Esophagus muscularis mucosa (tissue), 4 donors: ENCODE measurements around the gene RNU5D-1. TPM values are rescaled to one million over a fixed set of nuclear protein-coding genes. Genes with fewer than 3 reads are reported as not detected.

Source experiments
- DNase-seq: peaks from one replicate; pipeline ENCODE4 v3.0.0-alpha.2; 2017; ENCODE audit errors: extremely low spot score
- H3K27ac ChIP-seq, 4 donors: fragments of 200-600 bp; sonication (generic); replicated peaks in 1 of 4; 1 replicate in 3 of 4; 2 replicates in 1 of 4; pipeline ENCODE4 v1.5.1; 2016 to 2019; ENCODE audit warnings: mild to moderate bottlenecking in 1 of 4
- H3K27me3 ChIP-seq, 4 donors: fragments of 200-600 bp; sonication (generic); one replicate each; pipeline versions ENCODE4 v1.5.1 to v1.6.0; 2016 to 2019
- H3K36me3 ChIP-seq, 4 donors: fragments of 200-600 bp; sonication (generic); one replicate each; pipeline ENCODE4 v1.5.1; 2016 to 2019
- H3K4me1 ChIP-seq, 4 donors: fragments of 200-600 bp; sonication (generic); one replicate each; pipeline ENCODE4 v1.5.1; 2016 to 2019
- H3K4me3 ChIP-seq, 4 donors: fragments of 200-600 bp; sonication (generic); 1 replicate in 2 of 4; 2 replicates in 2 of 4; pipeline ENCODE4 v1.5.1; 2016 to 2019; ENCODE audit warnings: mild to moderate bottlenecking in 4 of 4, moderate library complexity in 1 of 4
- H3K9me3 ChIP-seq, 4 donors: fragments of 200-600 bp; sonication (generic); 1 replicate in 3 of 4; 2 replicates in 1 of 4; pipeline ENCODE4 v1.5.1; 2016 to 2019
- EP300 ChIP-seq: sonication (generic); formaldehyde crosslinking; IDR thresholded peaks from one replicate; pipeline ENCODE4 v1.6.1; 2017; ENCODE audit warnings: antibody characterized with exemption
- POLR2A ChIP-seq: fragments of 450-650 bp; IDR thresholded peaks from one replicate; pipeline ENCODE4 v1.6.1; 2017; ENCODE audit warnings: antibody characterized with exemption, moderate library complexity, mild to moderate bottlenecking, low read depth
- POLR2AphosphoS5 ChIP-seq, 2 donors: sonication (generic); formaldehyde crosslinking; IDR thresholded peaks; one replicate each; pipeline ENCODE4 v1.6.1; 2017; ENCODE audit warnings: antibody characterized with exemption in 2 of 2
- WGBS: methylation state at CpG from one replicate; pipeline ENCODE4 v1.1.5; 2018; 5-methylcytosine and 5-hydroxymethylcytosine counted together
- intact Hi-C: fragments of 100-400 bp; cut with DNase I; formaldehyde crosslinking; loops from one replicate; pipeline ENCODE4 v1.15.1; 2023
- small RNA-seq, 3 donors: library from RNA; depleted of rRNA; stranded (forward); fragments of <200 nt; gene quantifications; one replicate each; pipeline ENCODE3, GENCODE V24; 2016
- total RNA-seq, 4 donors: library from RNA; depleted of rRNA; stranded (reverse); fragments of >200 nt; gene quantifications; one replicate each; pipeline versions ENCODE4 v1.1.0 to v1.2.1, GENCODE V29; 2016
- TF ChIP-seq, protein P1 (sequence below), 3 experiments: fragments of 200-600 bp in 2 of 3; fragments of 450-650 bp in 1 of 3; sonication (generic) in 2 of 3; IDR thresholded peaks; one replicate each; pipeline ENCODE4 v1.5.1; 2017 to 2019; ENCODE audit warnings: antibody characterized with exemption in 3 of 3, mild to moderate bottlenecking in 2 of 3, moderate library complexity in 1 of 3

Gene RNU5D-1
- total RNA-seq, 4 donors from 2014 or later: not detected

- Histone ChIP-seq H3K9me3 (no peaks in the 10 kb centered on the region), H3K36me3 (no peaks in the 10 kb centered on the region), H3K4me1 (no peaks in the 10 kb centered on the region), H3K27ac (no peak overlapping the region), H3K4me3 (no peak overlapping the region), H3K27me3 (no peaks in the 10 kb centered on the region)
- WGBS: 95% methylated on average over 4 of the region's 4 CpGs
- no peak for DNase-seq
- TF ChIP-seq, protein P1, sequence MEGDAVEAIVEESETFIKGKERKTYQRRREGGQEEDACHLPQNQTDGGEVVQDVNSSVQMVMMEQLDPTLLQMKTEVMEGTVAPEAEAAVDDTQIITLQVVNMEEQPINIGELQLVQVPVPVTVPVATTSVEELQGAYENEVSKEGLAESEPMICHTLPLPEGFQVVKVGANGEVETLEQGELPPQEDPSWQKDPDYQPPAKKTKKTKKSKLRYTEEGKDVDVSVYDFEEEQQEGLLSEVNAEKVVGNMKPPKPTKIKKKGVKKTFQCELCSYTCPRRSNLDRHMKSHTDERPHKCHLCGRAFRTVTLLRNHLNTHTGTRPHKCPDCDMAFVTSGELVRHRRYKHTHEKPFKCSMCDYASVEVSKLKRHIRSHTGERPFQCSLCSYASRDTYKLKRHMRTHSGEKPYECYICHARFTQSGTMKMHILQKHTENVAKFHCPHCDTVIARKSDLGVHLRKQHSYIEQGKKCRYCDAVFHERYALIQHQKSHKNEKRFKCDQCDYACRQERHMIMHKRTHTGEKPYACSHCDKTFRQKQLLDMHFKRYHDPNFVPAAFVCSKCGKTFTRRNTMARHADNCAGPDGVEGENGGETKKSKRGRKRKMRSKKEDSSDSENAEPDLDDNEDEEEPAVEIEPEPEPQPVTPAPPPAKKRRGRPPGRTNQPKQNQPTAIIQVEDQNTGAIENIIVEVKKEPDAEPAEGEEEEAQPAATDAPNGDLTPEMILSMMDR (IDR thresholded peaks at IDR 0.05): no peak
- no peak for TF ChIP-seq POLR2A
- TF ChIP-seq EP300: no peak
- no peak for TF ChIP-seq POLR2AphosphoS5 (IDR thresholded peaks at IDR 0.05)
- intact Hi-C loops: no loop called here
Measured at GRCh38 chr1:44685218-44685617, 45.8 kb downstream of the RNU5D-1 start.

DNA sequence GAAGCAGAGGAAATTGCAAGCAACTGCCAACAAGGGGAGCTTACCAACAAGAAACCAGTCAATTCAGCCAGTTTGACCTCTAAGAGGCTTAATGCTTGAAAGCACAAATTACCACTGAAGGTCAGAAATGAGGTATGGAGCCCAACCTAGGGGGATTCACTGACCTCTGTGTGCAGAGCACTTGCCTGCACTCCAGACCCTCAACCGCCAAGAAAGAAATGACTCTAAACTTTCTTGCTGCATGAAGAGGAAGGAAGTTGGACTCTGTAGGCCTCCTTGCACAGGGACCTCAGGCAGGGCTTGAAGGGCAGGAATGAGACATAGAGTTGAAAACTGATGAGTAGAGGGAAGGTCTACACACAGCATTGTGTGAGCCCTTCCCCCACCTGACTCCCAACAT lies 46.4 kb downstream of the RNU5D-1 start:
- Histone ChIP-seq H3K27me3 (no peaks in the 10 kb centered on the region), H3K4me3 (no peak overlapping the region), H3K9me3 (no peaks in the 10 kb centered on the region), H3K4me1 (no peaks in the 10 kb centered on the region), H3K36me3 (no peaks in the 10 kb centered on the region), H3K27ac (no peak overlapping the region)
- TF ChIP-seq EP300: no peak
- TF ChIP-seq POLR2A: no peak
- no peak for TF ChIP-seq POLR2AphosphoS5 (IDR thresholded peaks at IDR 0.05)
- TF ChIP-seq, protein P1 (IDR thresholded peaks at IDR 0.05): no peak
- 80% methylated on average over 1 of the region's 1 CpG for WGBS
- intact Hi-C loops: no loop called here
- DNase-seq: no peak

- H3K27ac ChIP-seq: no peak overlapping the region
- peaks cover 0 to 7% (median 0%) of the 10 kb centered on the region in 4 donors for H3K4me1 ChIP-seq
- TF ChIP-seq POLR2AphosphoS5 (IDR thresholded peaks at IDR 0.05): no peak
- TF ChIP-seq POLR2A: no peak
- TF ChIP-seq EP300: no peak
- TF ChIP-seq, protein P1 (IDR thresholded peaks at IDR 0.05): no peak
- intact Hi-C loops: no loop called here
- DNase-seq: no peak
- no peaks in the 10 kb centered on the region for H3K27me3 ChIP-seq
- H3K4me3 ChIP-seq: no peak overlapping the region
- no peaks in the 10 kb centered on the region for H3K36me3 ChIP-seq
- no peaks in the 10 kb centered on the region for H3K9me3 ChIP-seq
- 96% methylated on average over 3 of the region's 3 CpGs for WGBS
Measured at GRCh38 chr1:44682883-44683265, 48.1 kb downstream of the RNU5D-1 start.

DNA sequence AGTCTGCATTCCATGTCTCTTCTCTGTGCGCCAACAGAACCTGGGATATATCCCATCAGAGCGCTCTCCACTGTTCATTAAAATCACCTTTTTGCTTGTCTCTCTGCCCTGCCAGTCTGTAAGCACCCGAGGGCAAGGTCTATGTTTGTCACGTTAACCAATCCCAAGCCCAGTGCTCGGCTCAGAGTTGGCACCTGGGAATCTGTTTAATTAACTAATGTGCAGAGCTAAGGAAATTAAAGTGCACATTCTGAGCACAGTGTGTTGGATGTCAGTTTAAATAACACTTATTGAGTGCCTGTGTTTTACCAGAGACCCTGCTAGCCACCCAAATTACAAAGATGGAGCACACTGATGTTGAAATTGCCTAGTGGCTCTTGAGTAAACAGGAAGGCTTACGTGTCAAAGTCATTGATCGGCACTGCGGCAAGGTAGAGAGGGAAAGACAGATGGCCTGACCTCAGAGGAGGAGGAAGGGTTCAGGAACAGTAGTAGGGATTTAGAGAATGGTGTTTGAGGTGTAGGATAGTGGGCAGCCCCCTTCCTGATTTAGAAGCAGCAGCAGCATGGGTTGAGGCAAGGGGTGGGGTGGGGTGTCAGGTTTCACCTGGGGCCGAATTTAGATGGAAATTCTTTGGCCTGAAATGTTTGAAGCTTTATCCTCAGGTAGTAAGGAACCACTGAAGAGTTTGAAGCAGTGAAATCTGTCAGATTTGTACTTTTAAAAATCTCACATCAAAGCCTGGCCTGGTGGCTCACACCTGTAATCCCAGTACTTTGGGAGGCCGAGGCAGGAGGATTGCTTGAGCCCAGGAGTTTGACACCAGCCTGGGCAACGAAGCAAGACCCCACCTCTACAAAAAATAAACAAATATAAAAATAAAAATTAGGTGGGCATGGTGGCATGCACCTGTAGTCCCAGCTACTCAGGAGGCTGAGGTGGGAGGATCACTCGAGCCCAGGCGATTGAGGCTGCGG lies 48.8 kb downstream of the RNU5D-1 start:
- WGBS: 84% methylated on average over 14 of the region's 14 CpGs
- Histone ChIP-seq H3K27me3 (no peaks in the 10 kb centered on the region), H3K4me1 (peaks cover 0 to 14% (median 4%) of the 10 kb centered on the region in 4 donors), H3K27ac (no peak overlapping the region), H3K9me3 (no peaks in the 10 kb centered on the region), H3K4me3 (no peak overlapping the region), H3K36me3 (no peaks in the 10 kb centered on the region)
- intact Hi-C loops: no loop called here
- no peak for TF ChIP-seq POLR2AphosphoS5 (IDR thresholded peaks at IDR 0.05)
- TF ChIP-seq, protein P1 (IDR thresholded peaks at IDR 0.05): no peak
- TF ChIP-seq POLR2A: no peak
- TF ChIP-seq EP300: no peak
- DNase-seq: no peak

Small RNAs within 50 kb of the gene (small RNA-seq; reads per million reads assigned to genes)
- gene RNU5D-1 (0.34 to 0.92 (median 0.56) reads per million in 3 donors), gene RNU5F-1 (0 to 0.84 (median 0) reads per million in 3 donors), gene SNORD38A (506 to 720 (median 549) reads per million in 3 donors), gene SNORD38B (0 reads per million in 3 donors), gene SNORD46 (1,587 to 2,302 (median 1,840) reads per million in 3 donors), gene SNORD55 (0 reads per million in 3 donors)

Other genes starting within 250 kb of the RNU5D-1 start
- 1 to 10 TPM; 4.5 to 7.0 (median 5.7) TPM for gene TMEM53, start 56.7 kb downstream of the RNU5D-1 start, total RNA-seq
- gene ARMH1, start 56.5 kb downstream of the RNU5D-1 start, total RNA-seq: under 1 TPM; 0.26 to 0.75 (median 0.54) TPM
- gene KIF2C, start 8.7 kb upstream of the RNU5D-1 start, total RNA-seq: 1 to 10 TPM in 2 of 4 donors, under 1 TPM in 2; 0.17 to 1.2 (median 0.96) TPM
- 1,000 to 10,000 TPM; 1,063 to 2,408 (median 1,844) TPM for gene RPS8, start 44.4 kb upstream of the RNU5D-1 start, total RNA-seq
- under 1 TPM in 1 of 4 donors, not detected in 3; 0.29 TPM for gene BEST4, start 57.0 kb upstream of the RNU5D-1 start, total RNA-seq
- gene PLK3, start 69.2 kb upstream of the RNU5D-1 start, total RNA-seq: 10 to 100 TPM in 2 of 4 donors, 1 to 10 TPM in 2; 7.9 to 46.4 (median 10.5) TPM
- gene DYNLT4, start 76.2 kb upstream of the RNU5D-1 start, total RNA-seq: under 1 TPM in 1 of 4 donors, not detected in 3; 0.83 TPM
- gene BTBD19, start 77.4 kb upstream of the RNU5D-1 start, total RNA-seq: 1 to 10 TPM; 2.7 to 6.6 (median 3.4) TPM
- 1 to 10 TPM in 2 of 4 donors, under 1 TPM in 2; 0.66 to 2.6 (median 1.1) TPM for gene PTCH2, start 112.1 kb upstream of the RNU5D-1 start, total RNA-seq